Measurements from ENCODE around the gene GAB1.
A peak's percentile ranks its signal among the peaks of the same experiment; 100 is the strongest.

The GAB1 gene

DNA sequence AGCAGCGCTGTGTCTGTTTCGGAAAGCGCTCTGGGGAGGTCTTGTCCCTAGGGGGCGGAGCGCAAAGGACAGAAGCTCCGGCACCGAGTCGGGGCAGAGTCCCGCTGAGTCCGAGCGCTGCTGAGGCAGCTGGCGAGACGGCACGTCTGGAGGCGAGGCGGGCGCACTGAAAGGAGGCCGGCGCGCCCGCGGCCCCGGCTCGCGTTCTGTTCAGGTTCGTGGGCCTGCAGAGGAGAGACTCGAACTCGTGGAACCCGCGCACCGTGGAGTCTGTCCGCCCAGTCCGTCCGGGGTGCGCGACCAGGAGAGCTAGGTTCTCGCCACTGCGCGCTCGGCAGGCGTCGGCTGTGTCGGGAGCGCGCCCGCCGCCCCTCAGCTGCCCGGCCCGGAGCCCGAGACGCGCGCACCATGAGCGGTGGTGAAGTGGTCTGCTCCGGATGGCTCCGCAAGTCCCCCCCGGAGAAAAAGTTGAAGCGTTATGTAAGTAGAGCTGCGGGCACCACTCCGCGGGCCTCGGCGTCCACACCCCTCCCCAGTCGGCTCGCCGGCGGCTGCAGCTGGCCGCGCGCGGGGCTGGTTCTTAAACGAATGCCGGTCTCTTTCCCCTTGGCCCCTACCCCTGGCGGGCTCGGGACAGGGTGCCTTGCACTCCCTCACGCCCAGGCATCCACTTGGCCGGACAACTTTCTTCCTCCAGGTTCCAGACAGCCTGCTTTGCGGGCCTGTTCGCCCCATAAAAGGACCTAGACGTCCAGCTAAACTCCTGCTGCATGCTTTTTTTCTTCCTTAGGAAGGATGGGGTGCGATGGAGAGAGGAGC, at the start of gene GAB1:
Gene GAB1, plus strand, starts transcription at position 96 of the 819 bp plus-strand sequence. Its CDS starts 313 bp downstream, at position 409.
- DNase-seq (ENCODE audit: low read depth) = no peak

DNA sequence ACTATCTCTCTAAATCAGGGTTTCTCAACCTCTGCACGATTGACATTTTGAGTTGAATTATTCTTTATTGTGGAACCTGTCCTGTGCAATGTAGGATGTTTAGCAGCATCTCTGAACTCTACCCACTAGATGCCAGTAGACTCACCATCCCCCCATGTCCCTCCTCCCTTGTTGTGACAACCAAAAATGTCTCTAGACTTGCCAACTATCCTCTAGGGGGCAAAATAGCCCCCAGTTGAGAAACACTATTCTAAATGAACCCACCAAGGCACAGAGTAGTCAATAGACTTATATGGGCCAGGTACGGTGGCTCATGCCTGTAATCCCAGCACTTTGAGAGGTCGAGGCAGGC, 49.1 kb upstream of the GAB1 start:
- no peak for DNase-seq (ENCODE audit: low read depth)

DNA sequence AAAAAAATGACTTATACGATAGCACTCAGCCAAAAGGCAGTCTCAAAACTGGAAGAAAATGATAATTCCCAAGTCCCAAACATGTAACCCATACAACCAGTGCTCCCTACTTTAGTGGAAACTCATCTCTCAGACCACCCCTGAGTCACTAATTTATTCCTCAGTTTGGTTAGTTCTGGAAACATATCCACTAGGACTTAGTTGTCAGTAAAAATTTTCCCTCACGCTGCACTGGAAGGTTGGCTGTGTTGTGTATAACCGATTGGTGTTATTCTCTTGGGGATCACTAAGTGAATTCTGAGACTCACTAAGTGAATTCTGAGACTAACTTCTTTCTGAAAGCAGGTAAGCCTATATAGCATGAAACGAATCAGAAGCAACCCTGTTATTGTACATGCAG, 48.5 kb upstream of the GAB1 start:
- no peak for DNase-seq (ENCODE audit: low read depth)

DNA sequence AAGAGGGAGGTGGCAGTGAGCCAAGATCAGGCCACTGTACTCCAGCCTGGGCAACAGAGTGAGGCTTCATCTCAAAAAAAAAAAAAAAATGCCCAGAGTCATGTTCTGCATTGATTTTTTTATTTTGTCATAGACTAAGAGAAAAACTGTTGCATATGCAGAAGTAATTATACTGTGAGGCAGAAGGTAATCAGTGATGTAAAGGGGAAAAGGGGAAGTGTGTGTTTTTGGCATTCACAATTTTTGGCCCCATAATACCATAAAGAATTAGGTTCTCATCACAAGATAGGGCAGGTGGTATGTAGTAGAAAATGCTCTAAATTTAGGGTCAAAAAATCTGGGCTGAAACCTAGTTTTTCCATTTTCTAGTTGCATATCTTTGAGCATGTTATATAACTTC, 47.3 kb upstream of the GAB1 start:
- no peak for DNase-seq (ENCODE audit: low read depth)

DNA sequence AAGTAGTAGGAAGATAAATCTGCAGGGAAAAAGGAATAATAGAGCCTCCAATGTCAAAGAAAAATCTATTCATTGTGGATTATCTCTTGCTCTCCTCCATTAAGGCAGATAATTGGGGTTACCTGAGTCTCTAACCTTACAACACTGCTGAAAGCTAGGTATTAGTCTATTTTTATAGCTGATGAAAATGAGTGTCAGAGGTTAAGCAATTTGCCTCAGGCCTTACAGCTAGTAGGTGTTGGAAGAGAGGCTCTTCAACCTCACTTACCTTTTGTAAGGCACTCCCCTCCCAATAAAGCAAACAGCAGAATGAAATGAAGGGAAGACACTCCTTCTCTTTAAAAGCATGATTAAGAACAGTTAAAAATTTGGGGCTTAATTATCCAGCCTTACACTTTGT, 45.4 kb upstream of the GAB1 start:
- no peak for DNase-seq (ENCODE audit: low read depth)

DNA sequence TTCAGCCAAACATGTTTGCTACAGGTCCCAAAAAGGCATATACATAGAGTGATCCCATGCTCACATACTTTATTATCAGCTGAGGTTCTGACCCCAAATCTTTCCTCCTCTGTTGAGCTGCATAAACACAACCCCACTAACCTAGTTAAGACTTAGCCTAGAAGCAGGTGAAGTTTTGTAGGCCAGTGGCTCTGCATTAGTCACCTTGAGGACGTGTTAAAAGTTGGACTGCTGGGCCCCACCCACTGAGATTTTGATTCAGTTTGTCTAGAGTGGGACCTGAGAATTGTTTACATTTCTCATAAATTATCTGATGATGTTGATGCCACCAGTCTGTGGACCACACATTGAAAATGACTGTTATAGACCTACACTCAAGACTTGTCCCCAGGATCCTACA, 43.8 kb upstream of the GAB1 start:
- DNase-seq (ENCODE audit: low read depth) = no peak

DNA sequence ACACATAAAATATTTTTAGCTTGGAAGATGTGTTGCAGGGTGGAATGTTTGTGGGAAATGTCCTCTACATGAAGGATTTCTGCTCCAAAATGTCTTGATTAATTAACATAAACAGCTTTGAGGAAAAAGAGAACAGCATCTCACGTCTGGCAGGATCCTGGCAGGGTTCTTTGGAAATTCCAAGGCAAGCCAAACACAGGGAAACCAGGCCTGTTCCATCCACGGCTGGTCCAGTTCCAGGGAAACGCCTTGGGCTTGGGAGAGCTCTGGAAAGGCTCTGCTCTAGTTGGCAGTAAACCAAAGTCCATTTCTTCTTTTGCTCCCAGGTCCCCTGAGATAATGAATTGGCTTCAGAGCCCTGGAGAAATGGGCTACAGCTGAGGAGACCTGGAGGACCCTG, 42.4 kb upstream of the GAB1 start:
- DNase-seq (ENCODE audit: low read depth) = no peak

DNA sequence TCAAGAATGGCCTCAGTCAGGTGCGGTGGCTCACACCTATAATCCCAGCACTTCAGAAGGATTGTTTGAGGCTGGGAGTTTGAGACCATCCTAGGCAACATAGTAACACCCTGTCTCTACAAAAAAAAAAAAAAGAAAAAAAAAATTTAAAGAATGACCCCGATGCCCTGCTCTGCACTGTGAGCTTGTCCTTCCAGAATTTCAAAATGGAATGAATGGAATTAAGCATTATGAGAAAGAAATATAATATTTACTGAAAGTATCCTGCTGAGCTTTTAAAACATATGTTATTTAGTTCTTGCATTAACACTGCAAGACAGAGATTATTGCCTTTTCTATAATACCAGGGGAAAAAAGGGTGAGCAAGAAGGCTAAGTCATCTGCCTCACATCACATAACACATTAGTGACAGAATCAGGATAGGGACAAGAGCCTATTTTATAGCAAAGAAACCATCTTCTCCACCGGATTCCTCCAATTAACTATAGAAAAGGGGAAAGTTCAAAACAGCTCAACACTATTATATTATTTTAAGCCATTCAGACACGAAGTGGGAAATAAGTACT, 41.9 kb upstream of the GAB1 start:
- DNase-seq (ENCODE audit: low read depth) = no peak

DNA sequence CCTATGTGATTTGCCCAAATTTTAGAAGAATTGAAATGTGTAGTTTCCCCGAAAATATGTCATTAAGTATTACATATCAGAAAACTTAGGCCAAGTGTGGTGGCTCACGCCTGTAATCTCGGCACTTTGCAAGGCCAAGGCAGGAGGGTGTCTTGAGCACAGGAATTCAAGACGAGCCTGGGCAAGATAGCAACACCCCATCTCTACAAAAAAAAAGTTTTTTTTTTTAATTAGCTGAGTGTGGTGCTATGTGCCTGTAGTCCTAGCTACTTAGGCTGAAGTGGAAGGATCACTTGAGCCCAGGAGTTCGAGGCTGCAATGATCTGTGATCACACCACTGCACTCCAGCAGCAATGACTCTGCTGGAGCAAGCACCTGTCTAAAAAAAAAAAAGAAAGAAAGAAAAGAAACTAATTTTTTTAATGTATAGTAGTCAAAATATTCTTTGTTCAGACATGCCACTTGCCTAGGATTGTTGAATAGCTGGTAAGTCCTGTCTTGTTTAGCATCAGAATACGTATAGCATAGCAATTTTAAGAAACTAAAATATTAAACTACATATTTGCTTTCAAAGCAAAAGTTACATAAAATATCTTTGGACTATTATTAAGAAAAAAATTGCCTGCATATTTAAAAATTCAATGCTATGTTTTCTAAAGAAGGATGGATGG, 40.1 kb upstream of the GAB1 start:
- no peak for DNase-seq (ENCODE audit: low read depth)

DNA sequence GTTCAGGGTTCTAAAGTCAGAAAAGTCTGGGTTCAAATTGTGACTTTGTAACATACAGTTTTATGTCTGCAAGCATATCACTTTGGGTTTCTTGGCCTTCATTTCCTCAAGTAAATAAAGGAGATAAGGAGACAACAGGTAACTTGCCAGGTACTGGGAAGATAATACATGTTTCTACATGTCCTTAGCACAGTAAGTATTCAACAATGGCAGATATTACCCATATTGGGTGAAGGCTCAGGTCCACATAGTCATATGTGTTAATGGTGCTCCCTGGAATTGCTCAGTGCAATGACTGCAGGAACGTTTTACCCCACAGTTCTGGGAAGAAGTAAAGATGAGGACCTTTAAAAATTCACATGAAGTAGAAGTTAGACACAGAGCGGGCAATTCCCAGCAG, 35.8 kb upstream of the GAB1 start:
- no peak for DNase-seq (ENCODE audit: low read depth)

DNA sequence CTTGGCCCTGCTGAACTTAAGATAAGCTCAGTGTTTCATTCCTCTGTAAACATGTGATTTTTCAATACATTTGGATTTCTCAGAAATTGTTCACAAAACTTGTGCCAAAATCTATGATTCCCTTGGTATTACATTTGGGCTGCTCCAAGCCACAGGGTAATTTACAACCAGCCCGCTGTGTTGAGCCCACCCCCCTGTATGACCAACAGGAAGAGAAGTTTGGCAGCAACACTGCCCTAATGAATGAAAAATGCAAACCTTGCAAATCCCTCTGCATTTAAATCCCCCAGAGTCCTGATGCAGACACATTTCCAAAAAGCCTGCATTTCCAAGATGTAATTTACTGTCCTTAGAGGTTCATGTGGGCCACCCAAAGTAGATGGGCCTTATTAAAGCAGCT, 34.1 kb upstream of the GAB1 start:
- no peak for DNase-seq (ENCODE audit: low read depth)

DNA sequence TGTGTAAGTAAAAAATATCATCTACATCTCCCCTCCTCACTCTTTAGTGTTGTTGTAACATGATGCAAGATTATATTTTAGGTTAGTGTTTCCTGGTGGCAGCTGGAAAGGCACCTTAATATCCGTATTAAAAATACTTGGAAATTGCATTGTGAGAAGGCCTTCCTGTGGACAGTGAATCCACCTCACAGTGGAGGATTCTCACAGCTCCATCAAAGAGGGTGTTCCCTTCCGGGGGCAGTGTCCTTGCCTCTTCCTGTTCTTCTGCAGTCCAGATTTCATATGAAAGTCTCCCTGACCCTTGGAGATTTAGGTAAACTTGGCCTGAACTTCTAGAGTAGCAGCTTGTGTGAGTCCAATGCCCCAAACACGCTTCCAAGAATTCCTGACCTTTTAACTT, 29.9 kb upstream of the GAB1 start:
- no peak for DNase-seq (ENCODE audit: low read depth)

DNA sequence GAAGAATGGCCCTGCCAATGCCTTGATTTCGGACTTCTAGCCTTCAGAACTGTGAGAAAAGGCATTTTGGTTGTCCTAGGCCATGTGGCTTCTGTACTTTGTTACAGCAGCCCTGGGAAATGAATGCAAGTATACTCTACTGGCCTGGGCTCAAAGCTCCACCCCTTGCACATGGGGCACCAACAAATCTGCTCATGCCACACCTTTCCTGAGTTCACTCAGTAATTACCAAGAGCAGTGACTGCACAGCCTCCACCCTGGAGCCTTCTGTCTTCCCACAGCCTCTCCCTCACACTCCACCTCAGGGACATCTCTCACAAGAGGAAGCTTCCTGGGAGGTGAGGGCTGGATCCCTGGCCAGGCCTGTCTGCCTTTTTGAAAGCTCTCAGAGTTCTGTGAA, 29.1 kb upstream of the GAB1 start:
- DNase-seq (ENCODE audit: low read depth) = no peak

DNA sequence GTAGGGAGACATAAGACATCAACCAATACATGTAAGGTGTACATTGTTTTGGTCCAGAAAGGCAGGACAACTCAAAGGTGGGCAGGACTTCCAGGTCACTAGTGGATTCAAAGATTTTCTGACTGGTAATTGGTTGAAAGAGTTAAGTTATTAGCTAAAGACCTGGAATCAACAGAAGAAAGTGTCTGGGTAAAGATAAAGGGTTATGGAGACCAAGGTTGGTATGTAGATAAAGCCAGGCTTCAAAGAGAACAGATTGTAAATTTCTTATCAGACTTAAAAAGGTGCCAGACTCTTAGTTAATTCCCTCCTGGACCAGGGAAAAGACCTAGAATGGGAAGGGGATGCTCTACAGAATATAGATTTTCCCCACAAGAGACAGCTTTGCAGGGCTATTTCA, 28.3 kb upstream of the GAB1 start:
- DNase-seq (ENCODE audit: low read depth) = no peak

DNA sequence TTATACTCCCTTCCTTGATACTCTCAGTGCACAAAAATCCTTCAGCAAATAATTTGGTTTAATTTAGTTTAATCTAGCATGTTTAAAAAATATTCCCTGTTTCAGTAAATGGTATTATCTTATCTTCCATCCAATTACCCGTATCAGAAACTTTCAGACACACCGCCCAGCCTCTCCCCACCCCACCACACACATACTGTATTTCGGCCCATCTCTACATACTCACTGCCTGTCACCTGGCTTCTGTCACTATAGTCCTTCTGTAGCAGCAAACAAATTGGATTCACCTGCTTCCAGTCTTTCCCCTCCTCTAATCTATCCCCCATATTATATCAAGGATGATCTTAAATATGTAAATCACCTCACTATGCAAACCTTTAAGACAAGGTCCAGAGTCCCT, 24.8 kb upstream of the GAB1 start:
- no peak for DNase-seq (ENCODE audit: low read depth)

DNA sequence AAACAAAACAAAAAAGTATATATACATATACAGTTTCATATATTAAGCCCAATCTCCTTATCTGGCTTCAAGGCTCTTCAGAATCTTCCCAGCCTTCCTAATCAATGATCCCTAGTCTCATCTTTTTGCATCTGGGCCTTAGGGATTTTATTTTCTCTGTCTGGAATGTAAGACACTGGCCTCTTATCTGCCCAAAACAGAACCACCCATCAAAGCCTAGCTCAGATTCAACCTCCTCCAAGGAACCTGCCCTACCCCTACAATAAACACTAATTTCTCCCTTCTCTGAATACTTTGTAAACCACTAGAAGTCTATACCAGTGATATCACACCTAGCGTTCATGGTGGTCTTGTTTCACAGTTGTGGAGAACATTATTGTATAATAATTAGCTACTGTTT, 23.2 kb upstream of the GAB1 start:
- DNase-seq (ENCODE audit: low read depth) = no peak

DNA sequence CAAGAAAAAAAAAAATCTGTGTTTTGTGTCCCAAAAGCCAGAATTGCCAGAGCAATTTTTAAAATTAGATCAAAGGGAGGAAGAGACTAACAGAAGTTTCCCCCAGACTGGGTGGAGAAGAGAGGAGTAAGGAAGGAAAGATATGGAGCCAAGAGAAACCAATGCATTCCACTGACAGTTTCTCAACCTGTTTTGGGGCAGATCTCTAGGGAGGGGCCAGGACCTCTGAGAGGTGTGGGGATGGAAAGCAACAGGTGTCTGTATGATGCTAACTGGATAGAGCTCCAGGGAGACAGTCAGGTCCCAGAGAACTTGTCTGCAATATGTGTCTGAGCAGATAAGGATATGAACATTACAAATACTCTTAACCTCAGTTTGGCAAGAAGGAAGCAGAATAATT, 22.7 kb upstream of the GAB1 start:
- DNase-seq (ENCODE audit: low read depth) = no peak

DNA sequence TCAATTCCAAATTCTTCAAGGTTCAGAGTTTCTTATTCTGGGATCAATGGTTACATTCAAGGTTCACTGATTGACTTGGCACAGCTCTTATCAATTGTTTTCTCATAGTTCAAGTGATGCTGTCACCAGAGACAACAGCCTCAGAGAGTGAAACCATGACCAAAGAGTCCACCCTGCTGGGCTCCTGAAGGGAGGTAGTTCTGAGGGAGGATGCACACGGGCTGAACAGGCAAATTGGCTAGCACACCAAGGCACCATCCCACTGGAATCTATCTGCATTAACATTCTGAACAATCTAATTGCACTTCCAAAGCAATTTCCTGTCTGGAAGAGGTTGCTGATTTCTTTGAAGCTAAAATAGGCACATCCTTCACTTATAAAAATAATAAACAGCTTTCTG, 16.6 kb upstream of the GAB1 start:
- DNase-seq (ENCODE audit: low read depth) = no peak

DNA sequence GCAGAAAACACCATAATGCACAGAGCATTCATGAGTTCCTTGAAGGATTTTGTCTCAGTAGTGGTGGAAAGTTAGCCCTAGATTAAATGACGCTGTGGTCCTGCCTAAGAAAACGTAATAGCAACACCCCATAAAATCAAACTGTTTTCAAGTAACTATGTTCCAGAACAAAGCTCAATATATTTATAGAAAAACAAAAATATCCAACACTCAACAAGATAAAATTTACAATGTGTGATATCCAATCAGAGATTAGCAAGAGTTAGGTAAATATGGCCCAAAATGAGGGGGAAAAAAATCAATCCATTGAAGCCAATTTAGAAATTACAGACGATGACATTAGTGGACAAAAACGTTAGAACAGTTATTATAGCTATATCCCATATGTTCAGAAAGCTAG, 9.9 kb upstream of the GAB1 start:
- no peak for DNase-seq (ENCODE audit: low read depth)

DNA sequence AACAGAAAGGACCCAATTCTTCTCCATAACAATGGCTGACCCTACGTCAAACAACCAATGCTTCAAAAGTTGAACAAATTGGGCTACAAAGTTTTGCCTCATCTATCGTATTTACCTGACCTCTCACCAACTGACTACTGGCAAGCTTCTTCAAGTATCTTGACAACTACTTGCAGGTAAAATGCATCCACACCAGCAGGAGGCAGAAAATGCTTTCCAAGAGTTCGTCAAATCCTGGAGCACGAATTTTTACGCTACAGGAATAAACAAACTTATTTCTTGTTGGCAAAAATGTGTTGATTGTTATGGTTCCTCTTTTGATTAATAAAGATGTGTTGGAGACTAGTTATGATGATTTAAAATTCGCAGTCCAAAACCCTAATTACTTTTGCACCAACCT, 6.7 kb upstream of the GAB1 start:
- no peak for DNase-seq (ENCODE audit: low read depth)

DNA sequence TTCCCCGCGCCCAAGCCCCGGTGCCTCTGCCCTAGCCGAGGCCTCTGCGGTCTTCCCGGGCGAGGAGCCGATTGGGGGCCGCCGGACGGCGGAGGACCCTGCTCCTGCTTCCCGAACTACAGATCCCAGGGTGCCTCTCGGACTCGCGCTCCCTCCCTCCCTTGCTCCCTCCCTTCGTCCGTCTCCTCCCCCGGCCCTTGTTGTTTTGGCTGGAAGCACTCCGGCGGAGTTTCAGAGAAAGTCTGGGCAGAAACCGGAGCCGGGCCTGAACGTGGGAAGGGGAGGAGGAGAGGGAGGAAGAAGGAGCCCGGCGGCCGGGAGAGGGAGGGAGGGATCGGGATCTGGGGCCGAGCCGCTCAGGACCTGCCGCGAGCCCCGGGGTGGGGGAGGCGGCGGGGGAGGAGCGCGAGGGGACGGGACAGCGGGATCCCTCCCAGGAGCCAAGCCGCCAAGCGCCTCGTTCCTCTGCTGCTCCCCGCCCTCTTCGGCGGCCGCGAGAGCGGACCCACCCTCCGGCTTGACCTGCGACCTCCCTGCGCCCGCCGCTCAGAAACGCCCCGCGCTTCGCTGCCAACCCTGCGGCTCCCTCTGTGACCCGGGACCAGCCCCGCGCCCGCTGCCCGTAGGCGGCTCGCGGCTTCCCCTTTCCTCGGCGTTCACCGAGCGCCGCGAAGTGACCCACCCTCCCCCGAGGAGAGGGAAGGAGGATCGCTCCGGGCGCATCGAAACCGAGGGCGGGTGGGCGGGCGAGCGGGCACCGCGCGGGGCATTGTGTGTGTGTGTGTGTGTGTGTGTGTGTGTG, 496 bp upstream of the GAB1 start:
- peak; percentile 69 for DNase-seq (ENCODE audit: low read depth)

DNA sequence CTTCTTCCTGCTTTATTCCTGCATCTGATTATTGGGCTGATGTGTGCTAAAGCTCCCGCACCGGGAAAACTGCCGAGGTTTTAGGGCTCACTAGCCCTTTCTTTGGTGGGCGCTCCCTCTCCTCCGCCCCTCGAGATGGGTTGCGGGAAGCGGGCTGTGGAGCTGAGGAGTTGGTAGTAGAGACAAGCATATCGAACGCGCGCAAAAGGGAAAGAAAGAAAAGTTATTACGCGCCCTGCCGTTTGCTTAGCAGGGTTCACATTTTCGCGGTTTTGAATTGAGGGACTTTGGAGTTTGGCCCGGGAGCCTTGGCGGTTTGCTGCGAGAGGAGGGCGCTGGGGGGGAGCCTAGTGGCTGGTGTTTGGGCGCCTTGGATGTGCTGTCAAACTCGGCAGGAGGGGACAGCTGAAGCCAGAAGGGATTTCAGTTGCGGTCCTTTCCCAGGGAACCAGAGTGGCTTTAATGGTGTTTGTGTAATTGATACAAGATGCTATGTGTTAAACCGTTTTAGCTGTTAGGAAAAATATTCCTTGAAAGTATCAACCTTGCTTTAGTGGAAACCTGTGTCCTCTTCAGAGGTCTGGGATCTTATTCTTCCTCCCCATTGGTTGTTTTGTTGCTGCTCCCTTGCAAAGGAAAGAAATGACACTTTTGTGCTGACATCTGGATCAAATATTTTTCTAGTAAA, 1.1 kb downstream of the GAB1 start:
- DNase-seq (ENCODE audit: low read depth) = no peak

Measured in HS-5 (cell line).